ENCODE results near the gene OR2L13.
"Not testable (repeated sequence)": the region's sequence is repeated elsewhere in the genome, so short reads cannot be mapped to it uniquely, and the experiment has no call there.

The OR2L13 gene
- 0 reads per million in 2 donors for total RNA-seq

DNA sequence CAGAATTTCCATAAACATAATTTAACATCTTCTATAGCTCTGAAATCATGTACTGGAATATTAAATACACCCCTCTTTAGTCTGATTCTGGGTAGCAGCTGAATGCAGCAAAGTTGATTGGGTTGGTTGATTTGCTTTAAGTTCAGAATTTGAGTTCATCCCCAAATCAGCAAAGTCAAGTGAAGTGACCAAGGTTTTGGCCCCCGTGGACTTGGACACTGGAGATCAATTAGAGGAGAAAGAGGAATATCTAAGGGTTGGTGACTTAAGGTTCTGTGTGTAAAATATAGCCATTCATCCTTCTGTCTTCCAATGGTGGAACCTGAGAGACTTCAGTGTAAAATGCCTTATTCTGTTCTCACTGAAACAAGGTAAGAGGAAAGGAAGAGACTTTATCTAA lies at the start of gene OR2L13:
OR2L13 (plus strand) TSS at position 301 of the 400 bp plus-strand sequence. CDS start 4,192 bp downstream, outside the sequence.
- no peak for DNase-seq

GRCh38 chr1:248045209-248045608 lies 49.8 kb upstream of the OR2L13 start:
- DNase-seq: no peak

DNA sequence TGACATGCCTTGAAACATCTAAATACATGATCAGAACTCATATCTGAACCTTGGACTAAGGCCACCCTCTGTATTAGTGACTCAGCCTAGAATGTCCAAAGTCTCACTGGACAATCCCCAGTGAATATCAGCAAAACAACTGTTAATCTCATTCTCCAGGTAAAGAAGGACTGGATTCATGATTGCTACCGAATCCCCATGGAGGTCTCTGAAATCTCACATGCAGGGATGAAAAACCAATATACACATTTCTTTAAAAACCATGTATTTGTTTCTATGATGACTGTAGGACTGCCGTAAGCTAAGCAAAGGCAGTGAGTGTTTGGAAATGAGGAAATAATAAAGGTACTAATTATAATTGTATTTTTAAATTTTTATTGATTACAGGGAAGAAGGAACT lies 48.4 kb upstream of the OR2L13 start, which contains the start of gene OR2L3:
OR2L3 (plus strand) TSS at position 301 of the 400 bp plus-strand sequence. CDS start 13,846 bp downstream, outside the sequence.
- DNase-seq: no peak

DNA sequence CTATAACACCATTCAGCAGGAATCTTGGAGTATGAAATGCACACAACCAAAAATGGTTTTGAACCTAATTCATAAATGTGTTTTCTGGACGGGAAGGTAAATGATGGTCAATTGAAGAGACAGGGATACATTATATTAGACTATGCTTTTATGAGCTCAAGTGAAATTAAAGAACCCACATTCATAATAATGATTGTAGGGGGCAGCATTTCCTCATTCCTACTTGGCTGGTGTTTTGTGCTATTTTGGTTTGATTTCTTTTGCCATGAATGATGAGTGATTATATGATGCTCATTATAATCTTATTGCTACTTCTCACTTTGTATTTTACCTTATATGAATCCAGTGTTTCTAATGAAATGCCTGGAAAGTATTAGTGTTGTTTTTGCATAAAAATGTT lies 48.0 kb upstream of the OR2L13 start:
- DNase-seq: no peak

GRCh38 chr1:248054671-248055070 lies 40.3 kb upstream of the OR2L13 start:
- no peak for DNase-seq

GRCh38 chr1:248055261-248055660 lies 39.7 kb upstream of the OR2L13 start:
- DNase-seq: no peak

DNA sequence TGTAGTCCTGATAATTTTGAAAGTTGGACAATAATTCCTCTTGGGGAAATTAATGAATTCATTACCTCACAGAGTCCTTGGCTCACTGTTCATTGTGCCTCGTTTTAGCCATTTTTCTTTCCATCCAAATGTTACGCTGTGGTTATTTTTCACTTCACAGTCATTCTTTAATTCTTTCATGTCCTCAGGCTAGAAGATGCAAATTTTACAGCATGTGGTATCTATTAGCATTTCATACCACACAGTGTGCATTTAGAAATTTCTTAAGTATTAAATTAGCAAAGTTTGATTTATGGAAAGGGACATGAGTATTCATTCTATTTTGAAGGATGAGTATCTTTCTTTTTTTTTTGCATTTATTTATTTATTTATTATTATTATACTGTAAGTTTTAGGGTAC lies 29.9 kb upstream of the OR2L13 start:
- DNase-seq: no peak

- no peak for DNase-seq
Measured at GRCh38 chr1:248065604-248066003, 29.4 kb upstream of the OR2L13 start.

GRCh38 chr1:248083864-248084263 lies 11.1 kb upstream of the OR2L13 start:
- DNase-seq: not testable (repeated sequence)

- no peak for DNase-seq
Measured at GRCh38 chr1:248098529-248098928, 3.5 kb downstream of the OR2L13 start.

GRCh38 chr1:248102847-248103246 lies 7.9 kb downstream of the OR2L13 start:
- no peak for DNase-seq

- no peak for DNase-seq
Measured at GRCh38 chr1:248111157-248111556, 16.2 kb downstream of the OR2L13 start.

DNA sequence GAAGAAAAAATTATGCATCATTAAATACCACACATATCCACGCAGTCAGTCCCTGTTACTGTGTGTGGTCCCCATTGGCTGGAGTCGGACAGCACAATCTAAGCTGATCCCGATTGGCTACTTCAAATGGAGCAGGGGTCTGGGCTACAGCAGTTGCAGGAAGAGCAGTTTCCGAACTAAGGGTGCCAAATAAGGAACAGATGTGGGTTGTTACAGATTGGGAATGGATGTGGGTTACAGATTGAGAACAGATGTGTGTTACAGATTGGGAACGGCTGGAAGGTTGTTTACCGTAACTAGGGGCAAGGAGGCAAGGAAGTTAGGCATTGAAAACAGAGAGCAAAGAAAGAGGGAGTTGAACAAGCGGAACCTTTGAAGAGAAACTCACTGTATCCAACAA lies 19.9 kb downstream of the OR2L13 start:
- no peak for DNase-seq

- DNase-seq: no peak
Measured at GRCh38 chr1:248127653-248128052, 32.7 kb downstream of the OR2L13 start.

DNA sequence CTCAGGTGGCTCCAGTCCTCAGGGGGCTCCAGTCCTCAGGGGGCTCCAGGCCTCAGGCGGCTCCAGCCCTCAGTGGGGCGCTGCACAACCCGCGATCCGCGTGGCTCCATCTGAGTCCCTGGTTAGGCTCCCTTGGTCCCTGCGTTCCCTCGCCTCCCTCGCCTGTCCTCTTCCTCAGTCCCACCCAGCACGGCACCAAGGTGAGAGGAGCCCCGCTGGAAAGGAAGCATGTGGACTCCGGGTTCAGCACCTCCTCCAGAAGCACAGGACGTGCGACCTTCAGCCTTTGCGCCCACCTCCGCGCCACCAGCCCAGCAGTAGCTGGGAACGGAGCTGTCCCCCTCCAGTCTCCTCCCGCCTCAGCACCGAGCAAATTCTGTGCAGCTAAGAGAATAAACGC lies 41.8 kb downstream of the OR2L13 start:
- no peak for DNase-seq

DNA sequence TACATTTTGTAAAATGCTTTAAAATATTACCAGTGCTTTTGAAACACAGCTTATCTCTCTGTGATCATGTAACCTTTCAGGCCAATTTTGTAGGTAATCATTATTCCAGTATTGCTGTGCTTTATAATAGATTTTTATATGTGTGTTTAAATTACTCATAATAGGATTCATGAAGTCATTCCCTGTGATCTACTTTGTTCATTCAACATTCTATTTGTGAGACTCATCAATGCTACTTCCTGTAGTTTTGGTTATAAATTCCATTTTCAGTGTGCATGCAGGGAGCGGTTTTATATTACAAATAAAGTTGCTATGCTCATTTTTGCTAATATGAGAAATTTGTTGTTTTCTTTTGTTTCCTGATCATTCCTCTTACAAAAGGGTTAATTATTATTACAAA lies 45.9 kb downstream of the OR2L13 start:
- no peak for DNase-seq

GRCh38 chr1:248143311-248143710 lies 48.3 kb downstream of the OR2L13 start:
- no peak for DNase-seq

GRCh38 chr1:248144513-248145198 lies 49.7 kb downstream of the OR2L13 start, which contains the start of gene OR2M5:
TSS of gene OR2M5 (plus strand) at chr1:248145148. CDS start at chr1:248145148, 0 bp downstream.
- DNase-seq: no peak

Measured in T-helper 9 cell (primary cell).